Heart right ventricle (tissue), 16 donors: ENCODE results near the gene SESN1. TPM values are rescaled to one million over a fixed set of nuclear protein-coding genes. Genes with fewer than 3 reads are reported as not detected.

Source experiments
- ATAC-seq, 8 donors: fragments of 200-7000 bp; cut with Tn5 transposase; one replicate each; pipeline ENCODE4 v1.9.1; 2020; ENCODE audit warnings: mild to moderate bottlenecking in 8 of 8, moderate library complexity in 8 of 8, moderate number of reproducible peaks in 1 of 8
- DNase-seq, 2 donors: peaks; one replicate each; pipeline ENCODE4 v3.0.0-alpha.2; 2020
- H3K27ac ChIP-seq, 10 donors: fragments of 200-600 bp; sonication (generic) in 2 of 10; one replicate each; pipeline versions ENCODE4 v1.5.0 to v1.8.0; 2020 to 2022; ENCODE audit warnings: mild to moderate bottlenecking in 3 of 10
- H3K27me3 ChIP-seq, 7 donors: fragments of 200-600 bp; one replicate each; pipeline ENCODE4 v1.8.0; 2021 to 2022; ENCODE audit warnings: mild to moderate bottlenecking in 2 of 7
- H3K36me3 ChIP-seq, 9 donors: fragments of 200-600 bp; sonication (generic) in 1 of 9; one replicate each; pipeline versions ENCODE4 v1.5.0 to v1.8.0; 2020 to 2022; ENCODE audit warnings: mild to moderate bottlenecking in 2 of 9
- H3K4me1 ChIP-seq, 9 donors: fragments of 200-600 bp; sonication (generic) in 1 of 9; one replicate each; pipeline versions ENCODE4 v1.5.0 to v1.8.0; 2020 to 2022; ENCODE audit warnings: mild to moderate bottlenecking in 4 of 9
- H3K4me3 ChIP-seq, 10 donors: fragments of 200-600 bp; sonication (generic) in 2 of 10; one replicate each; pipeline versions ENCODE4 v1.5.0 to v1.8.0; 2020 to 2022; ENCODE audit warnings: mild to moderate bottlenecking in 7 of 10, moderate library complexity in 2 of 10
- H3K9me3 ChIP-seq, 11 donors: fragments of 200-600 bp in 10 of 11; sonication (generic) in 2 of 11; one replicate each; pipeline versions ENCODE4 v1.5.0 to v1.8.0; 2013 to 2022; ENCODE audit warnings: mild to moderate bottlenecking in 2 of 11, control low read depth in 1 of 11, moderate library complexity in 1 of 11
- CTCF ChIP-seq, 9 donors: fragments of 200-600 bp; sonication (generic) in 2 of 9; IDR thresholded peaks; one replicate each; pipeline versions ENCODE4 v1.5.0 to v1.8.0; 2021 to 2022; ENCODE audit warnings: antibody characterized with exemption in 9 of 9, mild to moderate bottlenecking in 5 of 9, moderate library complexity in 1 of 9
- WGBS, 2 donors: extraction: QIAGEN DNeasy Blood & Tissue Kit; methylation state at CpG; one replicate each; pipeline ENCODE4 v1.1.7; 2013; ENCODE audit warnings: inconsistent platforms in 1 of 2; 5-methylcytosine and 5-hydroxymethylcytosine counted together
- intact Hi-C, 10 donors: fragments of 100-400 bp; cut with DNase I; formaldehyde crosslinking; loops; one replicate each; pipeline versions ENCODE4 v1.11.1 to v1.14.2; 2022
- polyA plus RNA-seq, 2 donors: library from polyadenylated mRNA; stranded (reverse); fragments of 200-250 nt; gene quantifications; one replicate each; pipeline ENCODE4 v1.2.3, GENCODE V29; 2013
- total RNA-seq, 10 donors: library from RNA; stranded (reverse); fragmentation: NEBNext Ultra II Directional in 3 of 10; extraction: Animal tissue kit (Norgen Biotek cat#: 25700) in 3 of 10; gene quantifications; one replicate each; pipeline versions ENCODE4 v1.2.1 to v1.2.4, GENCODE V29; 2021 to 2023
- donor health status: Arrhythmogenic right ventricular cardiomyopathy.
- donor health status: ischemic (EF 13 %, LVEDD 7.1; RV severe dilation, severe dysfunction).
- donor health status: healthy with polysubstance abuse.
- donor health status: DM: no; HTN: yes; CAD: no.
- donor health status: DM: no; HTN: no; CAD: no.
- donor health status: ischemic (EF 25% LVEDD 6.9; RV normal size, moderate dysfunction).
- donor health status: ischemic (EF 25% LVEDD 5.7; RV mildly dilated, moderate dysfunction).
- donor health status: healthy.
- donor health status: DM: yes; HTN: yes; CAD: no.
- donor health status: Ischemic cardiomyopathy.
- donor health status: ischemic (EF 35%, LVEDD 5.7; RV mildly dilated, moderate dysfunction).
- donor health status: nonischemic (EF 11% LVEDD 7.7; RV severe dilation, severe dysfunction).
- donor health status: DM: yes; HTN: yes; CAD: no.
- donor health status: PGD.
- donor health status: ischemic (EF 29% LVEDD 5.4; RV normal size, mild dysfunction).
- donor health status: nonischemic (EF 23%, LVEDD 6.1; RV moderate dilation, normal function).

The SESN1 gene
- total and polyA plus RNA-seq, 12 donors, result 16.2 to 62.8 (median 37.7) TPM

GRCh38 chr6:109029313-109029712, 65.3 kb downstream of the SESN1 start:
- Histone ChIP-seq H3K27me3 (no peaks in the 10 kb centered on the region), H3K4me3 (no peak overlapping the region), H3K4me1 (peaks cover 3 to 51% (median 18%) of the 10 kb centered on the region in 9 donors), H3K36me3 (no peaks in the 10 kb centered on the region), H3K27ac (no peak overlapping the region), H3K9me3 (no peaks in the 10 kb centered on the region)
- no peak for TF ChIP-seq CTCF (IDR thresholded peaks at IDR 0.05)
- intact Hi-C loops, result no loop called here
- DNase-seq (no peak), ATAC-seq (no peak)
- WGBS, 2 donors, result 97 to 100% methylated on average over 1 of the region's 1 CpG

- peak in 1 of 8 donors; percentile 46 for ATAC-seq
- Histone ChIP-seq H3K4me3 (no peak overlapping the region), H3K36me3 (no peaks in the 10 kb centered on the region), H3K27ac (no peak overlapping the region), H3K9me3 (no peaks in the 10 kb centered on the region), H3K27me3 (no peaks in the 10 kb centered on the region), H3K4me1 (peaks cover 3 to 47% (median 22%) of the 10 kb centered on the region in 9 donors)
- TF ChIP-seq CTCF (IDR thresholded peaks at IDR 0.05), result no peak
- 69 to 74% methylated on average over 3 of the region's 3 CpGs for WGBS, 2 donors
- intact Hi-C loops, result no loop called here
- DNase-seq, result no peak
Observed at GRCh38 chr6:109028439-109028838, 66.2 kb downstream of the SESN1 start.

GRCh38 chr6:109027964-109028363, 66.7 kb downstream of the SESN1 start:
- Histone ChIP-seq H3K36me3 (no peaks in the 10 kb centered on the region), H3K9me3 (no peaks in the 10 kb centered on the region), H3K27ac (no peak overlapping the region), H3K27me3 (no peaks in the 10 kb centered on the region), H3K4me1 (peaks cover 3 to 47% (median 25%) of the 10 kb centered on the region in 9 donors), H3K4me3 (no peak overlapping the region)
- DNase-seq (no peak), ATAC-seq (no peak)
- intact Hi-C loops, result no loop called here
- no peak for TF ChIP-seq CTCF (IDR thresholded peaks at IDR 0.05)

GRCh38 chr6:109025639-109026038, 69.0 kb downstream of the SESN1 start:
- ATAC-seq, result no peak
- TF ChIP-seq CTCF (IDR thresholded peaks at IDR 0.05), result no peak
- DNase-seq, result no peak
- Histone ChIP-seq H3K27me3 (no peaks in the 10 kb centered on the region), H3K27ac (no peak overlapping the region), H3K9me3 (no peaks in the 10 kb centered on the region), H3K36me3 (no peaks in the 10 kb centered on the region), H3K4me3 (no peak overlapping the region), H3K4me1 (peaks cover 0 to 38% (median 17%) of the 10 kb centered on the region in 9 donors)
- WGBS, 2 donors, result 97 to 100% methylated on average over 1 of the region's 1 CpG
- intact Hi-C loops, result no loop called here
